Body of pancreas (tissue), 4 donors: ENCODE measurements around the gene GNG4. TPM values are rescaled to one million over a fixed set of nuclear protein-coding genes. Genes with fewer than 3 reads are reported as not detected.
"Not testable (repeated sequence)": the region's sequence is repeated elsewhere in the genome, so short reads cannot be mapped to it uniquely, and the experiment has no call there.

Experiments used
- ATAC-seq: fragments of 150-250 bp; one replicate; pipeline ENCODE4 v1.9.1; 2016
- DNase-seq, 4 donors: peaks; one replicate each; pipeline ENCODE4 v3.0.0-alpha.2; 2019
- H3K27ac ChIP-seq, 4 donors: fragments of 200-600 bp; sonication (generic); 1 replicate in 3 of 4; 2 replicates in 1 of 4; pipeline versions ENCODE4 v1.5.1 to v1.6.1; 2016 to 2019; ENCODE audit warnings: mild to moderate bottlenecking in 1 of 4, mixed read lengths in 1 of 4, moderate library complexity in 1 of 4
- H3K27me3 ChIP-seq, 2 donors: fragments of 200-600 bp; sonication (generic); one replicate each; pipeline ENCODE4 v1.6.0; 2016; ENCODE audit warnings: mild to moderate bottlenecking in 1 of 2
- H3K36me3 ChIP-seq, 2 donors: fragments of 200-600 bp; sonication (generic); replicated peaks in 1 of 2; 2 replicates each; pipeline ENCODE4 v1.5.1; 2016; ENCODE audit warnings: low read depth in 2 of 2; ENCODE audit not compliant: insufficient read depth in 1 of 2
- H3K4me1 ChIP-seq: fragments of 200-600 bp; sonication (generic); one replicate; pipeline ENCODE4 v1.6.0; 2016
- H3K4me3 ChIP-seq, 2 donors: fragments of 200-600 bp; sonication (generic); 1 replicate in 1 of 2; 2 replicates in 1 of 2; pipeline ENCODE4 v1.5.1; 2016 to 2019
- H3K9me3 ChIP-seq, 3 donors: fragments of 200-600 bp; sonication (generic); 1 replicate in 2 of 3; 2 replicates in 1 of 3; pipeline ENCODE4 v1.5.1; 2016
- CTCF ChIP-seq, 7 experiments: fragments of 450-650 bp in 4 of 7; fragments of 200-600 bp in 3 of 7; sonication (generic) in 3 of 7; IDR thresholded peaks; one replicate each; pipeline ENCODE4 v1.5.1; 2016 to 2019; ENCODE audit warnings: antibody characterized with exemption in 7 of 7
- POLR2A ChIP-seq, 3 donors: fragments of 450-650 bp; IDR thresholded peaks; one replicate each; pipeline ENCODE4 v1.6.1; 2016; ENCODE audit warnings: antibody characterized with exemption in 3 of 3, mild to moderate bottlenecking in 2 of 3
- WGBS, 2 donors: methylation state at CpG; one replicate each; pipeline ENCODE4 v1.1.5; 2017; 5-methylcytosine and 5-hydroxymethylcytosine counted together
- intact Hi-C: fragments of 100-400 bp; cut with DNase I; formaldehyde crosslinking; loops from one replicate; pipeline ENCODE4 v1.15.1; 2023
- total RNA-seq, 2 donors: library from RNA; depleted of rRNA; stranded (reverse); fragments of >200 nt; gene quantifications; one replicate each; pipeline ENCODE4 v1.1.0, GENCODE V29; 2016

The GNG4 gene
- total RNA-seq, 2 donors from 2014 or later, result 0.66 to 3.1 TPM

GRCh38 chr1:235595079-235595478 is 54.5 kb downstream of the GNG4 start:
- Histone ChIP-seq H3K36me3 (no peaks in the 10 kb centered on the region), H3K27ac (no peak overlapping the region), H3K9me3 (no peaks in the 10 kb centered on the region), H3K4me3 (no peak overlapping the region), H3K27me3 (no peaks in the 10 kb centered on the region), H3K4me1 (no peaks in the 10 kb centered on the region)
- intact Hi-C loops, result no loop called here
- 64 to 78% methylated on average over 5 to 8 of the region's 8 CpGs for WGBS, 2 donors
- ATAC-seq (no peak), DNase-seq (no peak)
- TF ChIP-seq POLR2A (IDR thresholded peaks at IDR 0.05) (no peak), CTCF (IDR thresholded peaks at IDR 0.05) (no peak)

- H3K36me3 ChIP-seq, H3K27ac ChIP-seq, H3K4me1 ChIP-seq, ATAC-seq, H3K27me3 ChIP-seq, intact Hi-C loops, H3K4me3 ChIP-seq, H3K9me3 ChIP-seq, DNase-seq: not testable (repeated sequence)
- WGBS, 2 donors, result 87% methylated on average over 18 of the region's 20 CpGs; no CpG with 5 or more reads in 1 of the 2 donors
Observed at GRCh38 chr1:235594281-235594895, 55.2 kb downstream of the GNG4 start.

- Histone ChIP-seq H3K27me3 (no peaks in the 10 kb centered on the region), H3K4me1 (no peaks in the 10 kb centered on the region), H3K9me3 (peaks cover 0 to 10% (median 0%) of the 10 kb centered on the region in 3 donors), H3K27ac (no peak overlapping the region), H3K36me3 (no peaks in the 10 kb centered on the region), H3K4me3 (no peak overlapping the region)
- DNase-seq (no peak), ATAC-seq (no peak)
- 78 to 83% methylated on average over 11 to 12 of the region's 12 CpGs for WGBS, 2 donors
- no peak for TF ChIP-seq POLR2A (IDR thresholded peaks at IDR 0.05)
- TF ChIP-seq CTCF (IDR thresholded peaks at IDR 0.05), result no peak
- intact Hi-C loops, result no loop called here
Observed at GRCh38 chr1:235588916-235589515, 60.6 kb downstream of the GNG4 start.

GRCh38 chr1:235588156-235588555 is 61.4 kb downstream of the GNG4 start:
- no peak overlapping the region for H3K27ac ChIP-seq
- 78 to 96% methylated on average over 6 to 9 of the region's 9 CpGs for WGBS, 2 donors
- ATAC-seq, result no peak
- H3K4me1 ChIP-seq, result no peaks in the 10 kb centered on the region
- H3K9me3 ChIP-seq, result peaks cover 0 to 10% (median 0%) of the 10 kb centered on the region in 3 donors
- TF ChIP-seq CTCF (IDR thresholded peaks at IDR 0.05) (no peak), POLR2A (IDR thresholded peaks at IDR 0.05) (no peak)
- H3K4me3 ChIP-seq, result no peak overlapping the region
- intact Hi-C loops, result no loop called here
- no peaks in the 10 kb centered on the region for H3K36me3 ChIP-seq
- DNase-seq, result no peak
- no peaks in the 10 kb centered on the region for H3K27me3 ChIP-seq

GRCh38 chr1:235586992-235587391 is 62.6 kb downstream of the GNG4 start:
- DNase-seq (no peak), ATAC-seq (no peak)
- Histone ChIP-seq H3K27me3 (no peaks in the 10 kb centered on the region), H3K9me3 (peaks cover 0 to 10% (median 0%) of the 10 kb centered on the region in 3 donors), H3K4me3 (no peak overlapping the region), H3K27ac (no peak overlapping the region), H3K36me3 (no peaks in the 10 kb centered on the region), H3K4me1 (no peaks in the 10 kb centered on the region)
- TF ChIP-seq CTCF (IDR thresholded peaks at IDR 0.05) (no peak), POLR2A (IDR thresholded peaks at IDR 0.05) (no peak)
- WGBS, 2 donors, result 69 to 79% methylated on average over 2 of the region's 2 CpGs
- intact Hi-C loops, result no loop called here
